ENCODE measurements around the gene CYB561A3.

The CYB561A3 gene

DNA sequence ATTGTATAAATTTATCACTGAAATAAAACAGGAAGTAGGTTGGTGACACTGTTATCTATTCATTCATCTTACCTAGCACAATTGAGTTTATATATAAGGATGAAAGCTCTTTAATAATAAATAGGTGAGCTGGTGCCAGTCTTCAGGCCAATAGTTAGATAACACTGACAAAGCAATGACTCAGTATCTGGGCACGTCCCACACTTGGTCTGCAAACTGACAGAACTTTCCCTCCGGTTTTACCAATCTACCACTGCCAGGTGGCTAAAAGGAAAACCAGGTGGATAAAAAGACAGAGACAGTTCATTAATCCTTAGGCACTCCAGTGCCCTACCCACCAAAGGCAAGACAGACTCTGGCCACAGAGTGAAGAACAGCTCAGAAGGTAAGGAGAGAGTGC lies 46.4 kb downstream of the CYB561A3 start:
- DNase-seq, result no peak

DNA sequence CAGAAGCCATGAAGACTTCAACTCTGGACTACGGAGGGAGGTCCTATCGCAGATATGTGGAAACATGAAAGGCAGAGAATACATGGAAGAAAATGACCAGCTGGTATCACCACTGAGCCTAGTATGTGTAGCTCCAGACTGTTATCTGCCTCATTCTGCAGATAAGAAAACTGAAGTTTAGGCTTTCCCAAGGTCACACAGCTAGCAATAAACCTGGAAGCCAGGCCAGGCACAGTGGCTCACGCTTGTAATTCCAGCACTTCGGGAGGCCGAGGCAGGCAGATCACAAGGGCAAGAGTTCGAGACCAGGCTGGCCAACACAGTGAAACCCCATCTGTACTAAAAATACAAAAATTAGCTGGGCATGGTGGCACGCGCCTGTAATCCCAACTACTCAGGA lies 50.9 kb downstream of the CYB561A3 start:
- no peak for DNase-seq

DNA sequence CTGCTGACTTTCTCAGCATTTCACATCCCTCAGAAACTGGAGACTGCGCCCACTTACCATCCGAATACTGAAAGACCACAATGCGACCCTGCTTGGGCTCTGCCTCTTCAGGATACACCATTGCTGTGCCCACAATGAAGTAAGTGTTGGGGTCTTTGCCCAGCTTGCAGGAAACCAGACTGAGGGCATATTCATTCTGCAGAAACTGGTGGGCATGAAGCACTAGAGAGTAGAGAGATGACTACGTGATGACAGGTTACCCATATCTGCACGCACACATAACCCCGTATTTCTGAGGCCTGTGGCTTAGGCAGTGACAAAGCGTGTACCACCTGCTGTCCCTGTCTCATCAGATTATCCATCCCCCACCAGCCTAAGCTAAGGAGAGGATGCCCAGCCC lies 51.9 kb downstream of the CYB561A3 start:
- no peak for DNase-seq

DNA sequence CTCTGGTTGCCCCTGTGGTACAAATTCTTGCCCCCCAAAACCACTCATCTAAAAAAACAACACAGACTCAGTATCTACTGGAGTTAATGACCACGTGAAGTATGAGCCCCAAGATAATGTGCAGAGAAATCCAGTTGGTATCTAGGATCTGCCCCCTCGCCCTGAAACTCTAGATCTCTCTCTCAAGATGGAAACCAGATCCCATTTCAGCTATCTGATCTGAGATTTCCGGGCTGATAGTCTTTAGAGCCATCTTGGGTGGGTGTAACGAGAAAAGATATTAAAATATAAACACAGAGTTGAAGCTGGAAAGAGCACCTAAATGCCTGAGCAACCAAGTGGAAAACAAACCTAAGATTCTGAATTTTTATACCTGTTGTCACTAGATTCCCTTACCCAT lies 52.5 kb downstream of the CYB561A3 start:
- no peak for DNase-seq

DNA sequence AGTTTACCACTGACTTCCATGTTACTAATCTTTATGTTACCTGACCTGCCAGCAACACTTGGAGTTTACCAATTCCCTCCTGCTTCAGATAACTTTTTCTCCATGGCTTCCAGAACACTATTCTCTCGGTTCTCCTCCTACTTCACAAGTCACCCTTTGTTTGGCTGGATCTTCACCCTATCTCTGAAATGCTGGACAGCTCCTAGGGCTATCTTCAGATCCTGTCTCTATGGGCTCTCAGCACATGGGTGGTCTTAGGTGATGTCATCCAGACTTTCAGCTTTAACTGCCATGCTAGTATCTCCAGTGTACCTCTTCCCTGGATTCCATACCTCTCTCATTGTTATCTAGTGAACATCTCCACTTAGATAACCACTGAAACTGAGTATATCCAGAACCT lies 54.3 kb downstream of the CYB561A3 start:
- no peak for DNase-seq

DNA sequence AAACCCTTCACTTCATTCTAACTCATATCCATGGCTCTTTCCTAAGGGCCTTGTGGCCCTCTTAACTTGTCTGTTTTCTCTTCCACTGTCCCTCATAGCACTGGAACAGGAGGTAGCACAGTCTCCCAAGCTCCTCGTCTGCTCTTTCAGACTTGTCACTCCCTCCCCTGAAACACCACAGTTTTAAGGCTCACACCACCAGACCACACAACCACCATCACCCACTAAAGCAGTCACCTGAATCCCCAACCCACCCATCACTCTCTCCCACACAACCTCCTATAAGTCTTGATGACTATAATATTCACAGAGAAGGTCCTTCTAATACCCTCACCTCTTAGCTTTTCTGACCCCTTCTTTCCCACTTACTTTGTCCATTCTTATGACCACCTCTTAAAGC lies 55.5 kb downstream of the CYB561A3 start:
- no peak for DNase-seq

DNA sequence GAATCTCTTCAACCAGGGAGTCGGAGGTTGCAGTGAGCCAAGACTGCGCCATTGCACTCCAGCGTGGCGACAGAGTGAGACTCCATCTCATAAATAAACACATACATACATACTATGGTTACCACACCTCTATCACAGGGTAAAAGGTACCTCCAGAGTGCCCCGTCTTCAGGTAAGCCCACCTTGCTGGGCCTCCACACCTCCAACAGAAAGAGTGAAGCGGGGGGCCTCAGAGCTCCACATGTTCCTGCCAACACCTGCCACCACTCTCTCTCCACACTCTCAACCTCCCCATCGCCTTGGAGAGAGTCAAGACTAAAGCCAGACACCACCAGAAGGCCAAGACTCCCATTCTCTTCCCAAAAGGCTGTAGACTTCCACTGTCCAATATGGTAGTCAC lies 56.3 kb downstream of the CYB561A3 start:
- no peak for DNase-seq

DNA sequence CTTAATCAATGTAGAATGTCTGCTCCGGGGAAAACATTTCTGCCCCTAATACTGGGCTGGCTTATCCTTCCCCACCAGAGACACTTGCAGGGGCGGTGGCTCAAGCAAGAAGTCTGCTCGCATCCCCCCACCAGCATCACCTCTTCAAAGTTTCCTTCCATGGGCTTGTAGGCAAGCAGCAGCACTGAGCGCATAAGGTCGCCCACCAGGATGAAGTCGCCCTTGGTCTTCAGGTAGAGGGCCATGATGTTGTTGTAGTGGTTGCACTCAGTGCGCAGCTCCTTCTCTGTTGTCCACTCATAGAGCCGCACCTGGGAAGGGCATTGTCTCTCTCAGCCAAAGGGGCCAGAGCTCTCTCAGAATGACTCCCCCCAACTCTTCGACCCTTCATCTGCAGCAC lies 58.0 kb downstream of the CYB561A3 start:
- DNase-seq, result no peak

DNA sequence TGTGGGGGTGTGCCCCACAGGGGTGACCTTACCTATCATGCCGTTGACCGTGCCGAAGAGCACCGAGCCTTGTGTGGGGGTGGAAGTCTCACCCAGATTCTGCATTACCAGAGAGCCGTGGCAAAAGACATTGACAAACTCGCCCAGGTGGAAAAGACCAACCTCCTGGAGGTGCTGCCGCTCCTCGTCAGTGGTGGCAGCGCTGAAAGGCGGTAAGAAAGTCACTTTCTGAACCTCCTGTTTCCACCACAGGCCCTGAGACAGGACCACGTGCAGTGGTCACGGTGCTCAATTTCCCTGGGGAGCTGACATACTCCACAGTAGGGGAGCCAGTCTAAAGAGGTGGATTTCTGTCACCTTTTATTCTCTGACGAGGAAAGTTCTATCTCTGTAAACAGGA lies 59.1 kb downstream of the CYB561A3 start:
- DNase-seq, result no peak
